VCaP (cell line): ENCODE results near the gene CEP44.

Source experiments
- H3K27ac ChIP-seq: fragments of 450-650 bp; 2 replicates; pipeline ENCODE4 v1.5.1; 2017
- CTCF ChIP-seq: fragments of 450-650 bp; conservative IDR thresholded peaks from 2 replicates; pipeline ENCODE4 v1.5.1; 2017; ENCODE audit warnings: mild to moderate bottlenecking, moderate library complexity

CEP44 gene

GRCh38 chr4:174283507-174284471 is at the start of gene CEP44, which contains the start of gene FBXO8:
CEP44 (plus strand) TSS chr4:174283911; CDS start chr4:174299122, 15,211 bp downstream.
FBXO8 (minus strand) TSS chr4:174283667; CDS start chr4:174263092, 20,575 bp downstream.
- no peak for TF ChIP-seq CTCF
- peak within 1 kb of the TSS; percentile 99 for H3K27ac ChIP-seq

GRCh38 chr4:174236359-174236758 is 47.4 kb upstream of the CEP44 start:
- H3K27ac ChIP-seq: no peak overlapping the region
- TF ChIP-seq CTCF: no peak

- no peak overlapping the region for H3K27ac ChIP-seq
- no peak for TF ChIP-seq CTCF
Measured at GRCh38 chr4:174241162-174241561, 42.5 kb upstream of the CEP44 start.

- H3K27ac ChIP-seq: no peak overlapping the region
- TF ChIP-seq CTCF: no peak
Measured at GRCh38 chr4:174244441-174244840, 39.3 kb upstream of the CEP44 start.

- TF ChIP-seq CTCF: no peak
- H3K27ac ChIP-seq: no peak overlapping the region
Measured at GRCh38 chr4:174245714-174246113, 38.0 kb upstream of the CEP44 start.

- peak overlapping the region; percentile 68 for H3K27ac ChIP-seq
- TF ChIP-seq CTCF: no peak
Measured at GRCh38 chr4:174248407-174248806, 35.3 kb upstream of the CEP44 start.

GRCh38 chr4:174252412-174252811 is 31.3 kb upstream of the CEP44 start:
- no peak for TF ChIP-seq CTCF
- H3K27ac ChIP-seq: no peak overlapping the region
